ENCODE results near the gene ERBB4. TPM values are rescaled to one million over a fixed set of nuclear protein-coding genes. Genes with fewer than 3 reads are reported as not detected.

ERBB4 gene
- polyA plus RNA-seq, 2 of the 4 experiments (the other 2 are of a cell fraction), result not detected

- TF ChIP-seq CHD2 (IDR thresholded peaks at IDR 0.05; ENCODE audit: low read length, partially characterized antibody), result no peak
- no peak for TF ChIP-seq MYC (IDR thresholded peaks at IDR 0.05; ENCODE audit: borderline replicate concordance, low read length)
Measured at GRCh38 chr2:211879323-211879722, 659.3 kb downstream of the ERBB4 start (continued).

- FAIRE-seq (no peak), ATAC-seq (no peak), DNase-seq (ENCODE audit: low read depth in 1 of 2, low spot score in 1 of 2) (no peak)
- Histone ChIP-seq H3K4me3 (no peak overlapping the region), H3K4me1 (no peaks in the 10 kb centered on the region), H3K9me3 (no peaks in the 10 kb centered on the region), H3K27ac (no peak overlapping the region), H3K4me2 (no peak overlapping the region)
- POLR2A ChIA-PET, result no interaction called here
- 42% methylated on average over 4 of the region's 4 CpGs for WGBS (ENCODE audit: missing lambda C conversion rate)
- TF ChIP-seq EHMT2 (IDR thresholded peaks at IDR 0.05; ENCODE audit: low read depth), result no peak
- TF ChIP-seq NPAS2 (CRISPR knock-in tag; IDR thresholded peaks at IDR 0.05; ENCODE audit: borderline replicate concordance), result no peak
- TF ChIP-seq HDAC2 (IDR thresholded peaks at IDR 0.05), result no peak
- TF ChIP-seq FOXS1 (CRISPR knock-in tag; IDR thresholded peaks at IDR 0.05), result no peak
- no peak for TF ChIP-seq JUN (IDR thresholded peaks at IDR 0.05)
- TF ChIP-seq SREBF2 (IDR thresholded peaks at IDR 0.05), result no peak
- TF ChIP-seq HEYL (CRISPR knock-in tag; IDR thresholded peaks at IDR 0.05), result no peak
- TF ChIP-seq POLR2AphosphoS2 (conservative IDR thresholded peaks at IDR 0.05; ENCODE audit: low read length), result no peak
- no peak for TF ChIP-seq HOXB13 (CRISPR knock-in tag; IDR thresholded peaks at IDR 0.05; ENCODE audit: low read depth)
- no peak for TF ChIP-seq FOSB (CRISPR knock-in tag; IDR thresholded peaks at IDR 0.05)
- no peak for TF ChIP-seq CHD2 (IDR thresholded peaks at IDR 0.05; ENCODE audit: low read length, partially characterized antibody)
- TF ChIP-seq REST (IDR thresholded peaks at IDR 0.05), result no peak
- TF ChIP-seq FOSL2 (IDR thresholded peaks at IDR 0.05), result no peak
- TF ChIP-seq FOSL2 (CRISPR knock-in tag; IDR thresholded peaks at IDR 0.05), result no peak
- TF ChIP-seq MAZ (IDR thresholded peaks at IDR 0.05; ENCODE audit: borderline replicate concordance, low read depth, low read length), result no peak
- no peak for TF ChIP-seq POLR2A (IDR thresholded peaks at IDR 0.05; ENCODE audit: low read length)
- TF ChIP-seq HES2 (IDR thresholded peaks at IDR 0.05), result no peak
- no peak for TF ChIP-seq EP300 (IDR thresholded peaks at IDR 0.05)
- TF ChIP-seq PBX3 (IDR thresholded peaks at IDR 0.05), result no peak
- no peak for TF ChIP-seq TP53 (CRISPR knock-in tag; IDR thresholded peaks at IDR 0.05)
- TF ChIP-seq ZSCAN20 (CRISPR knock-in tag; IDR thresholded peaks at IDR 0.05), result no peak
- CTCF ChIA-PET, result no interaction called here
Measured at GRCh38 chr2:211877061-211877460, 661.5 kb downstream of the ERBB4 start.

GRCh38 chr2:211875488-211875887 lies 663.1 kb downstream of the ERBB4 start:
- no peak overlapping the region for H3K27ac ChIP-seq

More at GRCh38 chr2:211875488-211875887, 663.1 kb downstream of the ERBB4 start:
- TF ChIP-seq EP300 (IDR thresholded peaks at IDR 0.05), result no peak
- H3K4me2 ChIP-seq, result no peak overlapping the region
- H3K4me1 ChIP-seq, result no peaks in the 10 kb centered on the region
- FAIRE-seq, result no peak
- ChIA-PET CTCF (no interaction called here), POLR2A (no interaction called here)
- DNase-seq (ENCODE audit: low read depth in 1 of 2, low spot score in 1 of 2), result no peak
- no peaks in the 10 kb centered on the region for H3K9me3 ChIP-seq
- no peak for ATAC-seq
- H3K4me3 ChIP-seq, result no peak overlapping the region
